ENCODE results near the gene GP9.

- TF ChIP-seq CTCF (IDR thresholded peaks at IDR 0.05): no peak
- TF ChIP-seq POLR2A (IDR thresholded peaks at IDR 0.05): no peak
Measured at GRCh38 chr3:129051871-129052340, 8.7 kb upstream of the GP9 start.
